CD4-positive, alpha-beta T cell treated with Interleukin-2 at 100 ng/mL for 4 hours (primary cell): ENCODE measurements around the gene COL1A1.

Experiments
- DNase-seq: peaks from one replicate; pipeline ENCODE4 v3.0.0-alpha.2; 2020; ENCODE audit warnings: low spot score

COL1A1 gene

GRCh38 chr17:50186661-50187393, 14.6 kb downstream of the COL1A1 start:
- no peak for DNase-seq

- no peak for DNase-seq
Observed at GRCh38 chr17:50185631-50186471, 15.6 kb downstream of the COL1A1 start.

GRCh38 chr17:50184611-50185398, 16.6 kb downstream of the COL1A1 start:
- no peak for DNase-seq

GRCh38 chr17:50184064-50184463, 17.4 kb downstream of the COL1A1 start:
- no peak for DNase-seq

GRCh38 chr17:50183421-50183994, 17.9 kb downstream of the COL1A1 start:
- DNase-seq: no peak

GRCh38 chr17:50182783-50183420, 18.5 kb downstream of the COL1A1 start:
- DNase-seq: no peak

- no peak for DNase-seq
Observed at GRCh38 chr17:50181591-50182560, 19.6 kb downstream of the COL1A1 start.

GRCh38 chr17:50181144-50181543, 20.3 kb downstream of the COL1A1 start:
- no peak for DNase-seq

GRCh38 chr17:50180620-50181019, 20.8 kb downstream of the COL1A1 start:
- DNase-seq: no peak

- no peak for DNase-seq
Observed at GRCh38 chr17:50180111-50180510, 21.3 kb downstream of the COL1A1 start.

- peak; percentile 56 for DNase-seq
Observed at GRCh38 chr17:50177983-50178834, 23.2 kb downstream of the COL1A1 start.

- DNase-seq: no peak
Observed at GRCh38 chr17:50177476-50177875, 24.0 kb downstream of the COL1A1 start.

GRCh38 chr17:50176559-50177357, 24.7 kb downstream of the COL1A1 start:
- DNase-seq: no peak

- DNase-seq: no peak
Observed at GRCh38 chr17:50175035-50175807, 26.2 kb downstream of the COL1A1 start.

- no peak for DNase-seq
Observed at GRCh38 chr17:50174444-50174843, 27.0 kb downstream of the COL1A1 start.

GRCh38 chr17:50173335-50173941, 28.0 kb downstream of the COL1A1 start:
- DNase-seq: no peak

GRCh38 chr17:50172936-50173334, 28.5 kb downstream of the COL1A1 start:
- no peak for DNase-seq
